Omental fat pad (tissue), 4 donors: ENCODE results near the gene GABARAPL1. TPM values are rescaled to one million over a fixed set of nuclear protein-coding genes. Genes with fewer than 3 reads are reported as not detected.

ENCODE experiments used
- ATAC-seq: fragments of 150-250 bp; one replicate; pipeline ENCODE4 v1.9.1; 2016; ENCODE audit warnings: mild to moderate bottlenecking, moderate library complexity; ENCODE audit not compliant: low FRiP score
- DNase-seq: peaks from one replicate; pipeline ENCODE4 v3.0.0-alpha.2; 2019; ENCODE audit warnings: low spot score
- CTCF ChIP-seq, 3 donors: fragments of 450-650 bp; IDR thresholded peaks; one replicate each; pipeline ENCODE4 v1.5.1; 2016 to 2017; ENCODE audit warnings: antibody characterized with exemption in 3 of 3, mild to moderate bottlenecking in 3 of 3, moderate library complexity in 2 of 3
- total RNA-seq, 4 donors: library from RNA; depleted of rRNA; stranded (reverse); fragments of >200 nt; gene quantifications; one replicate each; pipeline ENCODE4 v1.1.0, GENCODE V29; 2016

GABARAPL1 gene
- total RNA-seq = 100 to 1,000 TPM; 165 to 335 (median 268) TPM

GRCh38 chr12:10212739-10213131, at the start of gene GABARAPL1:
Gene GABARAPL1 (plus strand): TSS chr12:10212877. CDS start chr12:10213130, 253 bp downstream.
- DNase-seq (peak; percentile 49), ATAC-seq (peak; percentile 88)
- no peak for TF ChIP-seq CTCF (IDR thresholded peaks at IDR 0.05)

- no peak for TF ChIP-seq CTCF (IDR thresholded peaks at IDR 0.05)
- DNase-seq = no peak
- ATAC-seq = no peak
Observed at GRCh38 chr12:10163084-10163483, 49.6 kb upstream of the GABARAPL1 start.

- no peak for TF ChIP-seq CTCF (IDR thresholded peaks at IDR 0.05)
- DNase-seq (no peak), ATAC-seq (no peak)
Observed at GRCh38 chr12:10165421-10165820, 47.3 kb upstream of the GABARAPL1 start.

- no peak for ATAC-seq
- TF ChIP-seq CTCF (IDR thresholded peaks at IDR 0.05) = no peak
- no peak for DNase-seq
Observed at GRCh38 chr12:10167599-10167998, 45.1 kb upstream of the GABARAPL1 start.

- ATAC-seq = no peak
- DNase-seq = no peak
Observed at GRCh38 chr12:10169104-10169503, 43.6 kb upstream of the GABARAPL1 start.

GRCh38 chr12:10170216-10170615, 42.5 kb upstream of the GABARAPL1 start:
- TF ChIP-seq CTCF (IDR thresholded peaks at IDR 0.05) = no peak

More at GRCh38 chr12:10169104-10169503, 43.6 kb upstream of the GABARAPL1 start:
- TF ChIP-seq CTCF (IDR thresholded peaks at IDR 0.05) = no peak

GRCh38 chr12:10171973-10172728, 40.5 kb upstream of the GABARAPL1 start, which contains the start of gene OLR1:
Gene OLR1 (minus strand): TSS chr12:10172132. CDS start chr12:10172077, 55 bp downstream.
- peak; percentile 88 for ATAC-seq
- TF ChIP-seq CTCF (IDR thresholded peaks at IDR 0.05) = no peak

More at GRCh38 chr12:10170216-10170615, 42.5 kb upstream of the GABARAPL1 start:
- ATAC-seq (no peak), DNase-seq (no peak)

More at GRCh38 chr12:10171973-10172728, 40.5 kb upstream of the GABARAPL1 start, which contains the start of gene OLR1:
- no peak for DNase-seq
